Limb (tissue), 2 donors: ENCODE measurements around the gene ITGB8.
"Not testable (repeated sequence)": the region's sequence is repeated elsewhere in the genome, so short reads cannot be mapped to it uniquely, and the experiment has no call there.

Source experiments
- DNase-seq, 2 donors: peaks; one replicate each; pipeline ENCODE4 v3.0.0-alpha.2; 2016; ENCODE audit errors: extremely low spot score in 2 of 2

Gene ITGB8

GRCh38 chr7:20330239-20330927 is at the start of gene ITGB8:
Gene ITGB8, plus strand, starts transcription at chr7:20330900. Its CDS starts 907 bp downstream, at chr7:20331807.
- DNase-seq: peak; percentile 86 to 89

- DNase-seq: no peak
Measured at GRCh38 chr7:20282959-20283358, 47.7 kb upstream of the ITGB8 start.

- no peak for DNase-seq
Measured at GRCh38 chr7:20283385-20283784, 47.3 kb upstream of the ITGB8 start.

GRCh38 chr7:20284003-20284770 is 46.5 kb upstream of the ITGB8 start:
- no peak for DNase-seq

GRCh38 chr7:20284771-20285143 is 45.9 kb upstream of the ITGB8 start:
- no peak for DNase-seq

- no peak for DNase-seq
Measured at GRCh38 chr7:20287317-20287716, 43.4 kb upstream of the ITGB8 start.

- no peak for DNase-seq
Measured at GRCh38 chr7:20288036-20288435, 42.7 kb upstream of the ITGB8 start.

- no peak for DNase-seq
Measured at GRCh38 chr7:20290505-20291111, 40.1 kb upstream of the ITGB8 start.

GRCh38 chr7:20293336-20293735 is 37.4 kb upstream of the ITGB8 start:
- DNase-seq: no peak

GRCh38 chr7:20296444-20296843 is 34.3 kb upstream of the ITGB8 start:
- no peak for DNase-seq

GRCh38 chr7:20296901-20297300 is 33.8 kb upstream of the ITGB8 start:
- no peak for DNase-seq

GRCh38 chr7:20298486-20298901 is 32.2 kb upstream of the ITGB8 start:
- DNase-seq: no peak

GRCh38 chr7:20299145-20299544 is 31.6 kb upstream of the ITGB8 start:
- no peak for DNase-seq

GRCh38 chr7:20299647-20300312 is 30.9 kb upstream of the ITGB8 start:
- no peak for DNase-seq

GRCh38 chr7:20301311-20301939 is 29.3 kb upstream of the ITGB8 start:
- DNase-seq: no peak

- not testable (repeated sequence) for DNase-seq
Measured at GRCh38 chr7:20302300-20302699, 28.4 kb upstream of the ITGB8 start.

GRCh38 chr7:20302891-20303290 is 27.8 kb upstream of the ITGB8 start:
- DNase-seq: no peak

- no peak for DNase-seq
Measured at GRCh38 chr7:20304366-20304765, 26.3 kb upstream of the ITGB8 start.

- no peak for DNase-seq
Measured at GRCh38 chr7:20305726-20306125, 25.0 kb upstream of the ITGB8 start.

GRCh38 chr7:20306180-20306946 is 24.3 kb upstream of the ITGB8 start:
- no peak for DNase-seq

GRCh38 chr7:20307119-20307518 is 23.6 kb upstream of the ITGB8 start:
- no peak for DNase-seq
